HG02798 (cell line): ENCODE results near the gene PRKAG2.
A peak's percentile ranks its signal among the peaks of the same experiment; 100 is the strongest.

Source experiments
- ATAC-seq: cut with Tn5 transposase; IDR thresholded peaks from one replicate; pipeline ENCODE4 v1.9.1; 2021; ENCODE audit warnings: mild to moderate bottlenecking; ENCODE audit not compliant: unreplicated experiment, poor library complexity

PRKAG2 gene

DNA sequence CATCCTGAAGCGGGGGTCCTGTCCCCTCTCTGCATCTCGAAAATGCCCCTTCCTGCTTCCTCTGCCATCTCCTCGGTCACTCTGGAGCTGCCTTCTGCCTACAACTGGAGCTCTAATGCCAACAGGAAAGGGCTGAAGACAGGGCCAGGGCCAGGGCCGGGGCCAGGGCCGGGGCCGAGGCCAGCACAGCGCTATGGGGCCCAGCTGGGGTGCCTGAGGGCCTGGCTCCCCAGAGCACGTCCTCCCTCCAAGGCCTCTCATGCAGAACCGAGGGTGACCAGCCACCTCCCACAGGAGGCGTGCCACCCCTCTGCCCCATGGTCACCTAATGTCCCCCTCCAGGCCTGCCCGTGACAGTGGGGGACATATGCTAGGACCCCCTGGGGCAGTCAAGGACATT is 155.7 kb downstream of the PRKAG2 start:
- ATAC-seq, result no peak

DNA sequence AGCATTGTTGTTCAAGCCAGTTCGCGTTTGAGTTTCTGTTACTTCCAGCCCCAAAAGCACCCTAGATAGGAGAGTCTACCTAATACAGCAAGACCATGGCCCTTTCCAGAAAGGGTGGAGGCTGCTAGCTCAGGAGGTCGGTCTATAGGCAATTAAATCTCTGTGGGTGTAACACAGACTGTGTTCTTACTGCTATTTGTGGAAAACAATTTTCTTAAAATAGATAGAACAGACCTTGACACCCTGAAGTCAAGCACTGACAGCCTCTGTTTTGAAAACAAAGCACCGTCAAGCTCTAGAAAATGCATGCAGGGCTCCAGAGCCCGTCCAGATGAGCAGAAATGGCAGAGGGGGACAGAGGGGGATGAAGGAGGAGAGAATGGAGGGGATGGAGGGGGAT is 156.6 kb downstream of the PRKAG2 start:
- ATAC-seq, result no peak

GRCh38 chr7:151719897-151720242 is 157.0 kb downstream of the PRKAG2 start:
- no peak for ATAC-seq

DNA sequence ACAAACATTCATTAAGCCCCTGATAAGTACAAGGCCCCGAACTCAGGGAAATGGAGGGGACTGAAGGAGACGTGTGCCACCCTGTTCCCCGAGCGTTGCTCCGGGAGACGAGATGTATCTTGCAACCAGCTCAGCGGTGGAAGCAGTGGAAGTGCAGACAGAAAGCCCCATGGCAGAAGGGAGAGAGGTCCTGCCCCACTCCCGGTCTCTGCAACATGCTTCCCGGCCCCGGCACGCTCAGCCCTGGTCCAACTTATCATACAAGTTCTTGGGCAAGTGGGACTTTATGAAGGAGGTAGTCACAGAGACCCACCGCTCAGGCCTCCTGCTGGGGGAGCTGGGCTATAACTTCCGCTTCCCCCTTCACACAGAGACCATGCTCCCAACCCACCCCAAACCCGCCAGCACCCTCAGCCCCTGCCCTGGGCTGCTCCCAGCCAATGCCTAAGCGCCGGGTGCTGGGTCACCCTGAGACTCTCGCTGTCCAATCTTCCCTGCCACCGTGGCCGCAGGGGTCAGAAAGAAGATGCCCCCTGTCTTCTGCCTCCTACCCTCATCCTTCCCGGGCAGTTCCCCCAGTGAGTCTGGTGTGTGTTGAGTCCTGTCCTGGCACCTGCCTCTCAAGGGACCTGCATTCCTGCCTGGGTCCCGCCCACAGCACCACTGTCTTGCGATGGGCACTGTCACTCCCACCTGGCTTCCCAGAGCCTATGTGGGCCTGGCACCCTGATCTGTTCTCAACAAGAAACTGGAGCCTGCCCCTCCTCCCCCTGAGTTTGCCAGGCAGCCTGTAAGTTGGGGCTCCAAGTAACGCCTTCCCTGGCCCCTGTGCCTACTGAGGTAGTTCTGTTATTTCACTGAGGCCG is 157.7 kb downstream of the PRKAG2 start:
- ATAC-seq, result no peak

DNA sequence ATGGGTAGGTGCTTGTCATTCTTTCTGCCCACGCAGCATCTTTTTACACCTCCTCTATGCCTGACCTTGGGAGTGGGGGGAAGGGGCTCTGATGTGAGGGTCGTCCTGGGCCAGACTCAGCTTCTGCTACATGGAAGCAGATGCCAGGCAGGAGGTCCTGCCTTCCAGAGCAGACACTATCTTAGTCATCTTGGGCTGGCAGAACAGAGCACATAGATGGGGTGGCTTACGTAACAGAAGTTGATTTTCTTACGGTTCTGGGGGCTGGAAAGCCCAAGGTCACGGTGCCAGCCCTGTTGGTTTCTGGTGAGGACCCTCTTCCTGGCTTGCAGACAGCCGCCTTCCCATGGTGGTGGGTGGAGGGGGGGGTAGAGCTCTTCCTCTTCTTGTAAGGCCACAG is 159.0 kb downstream of the PRKAG2 start:
- no peak for ATAC-seq

GRCh38 chr7:151717415-151717814 is 159.5 kb downstream of the PRKAG2 start:
- ATAC-seq, result no peak

DNA sequence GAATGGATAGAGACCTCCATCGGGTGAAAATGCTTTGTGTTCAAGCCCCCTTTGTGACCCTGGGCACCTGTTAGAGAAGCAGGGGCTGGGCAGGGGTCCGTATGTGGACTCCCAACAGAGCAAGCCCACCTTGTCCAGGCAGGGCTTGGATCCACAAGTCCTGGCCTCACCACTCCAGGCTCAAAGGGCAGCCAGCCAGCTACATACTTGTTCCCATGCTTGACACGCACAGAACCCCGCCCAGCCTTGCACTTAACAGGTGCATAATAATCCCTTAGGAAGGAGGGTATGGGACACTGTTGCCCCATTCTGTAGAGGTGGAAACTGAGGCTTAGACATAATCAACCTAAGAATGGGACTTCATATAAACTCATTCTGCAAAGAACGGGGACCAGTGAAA is 160.6 kb downstream of the PRKAG2 start:
- no peak for ATAC-seq

- no peak for ATAC-seq
Measured at GRCh38 chr7:151715666-151716315, 161.1 kb downstream of the PRKAG2 start.

GRCh38 chr7:151714201-151714600 is 162.7 kb downstream of the PRKAG2 start:
- ATAC-seq, result no peak

DNA sequence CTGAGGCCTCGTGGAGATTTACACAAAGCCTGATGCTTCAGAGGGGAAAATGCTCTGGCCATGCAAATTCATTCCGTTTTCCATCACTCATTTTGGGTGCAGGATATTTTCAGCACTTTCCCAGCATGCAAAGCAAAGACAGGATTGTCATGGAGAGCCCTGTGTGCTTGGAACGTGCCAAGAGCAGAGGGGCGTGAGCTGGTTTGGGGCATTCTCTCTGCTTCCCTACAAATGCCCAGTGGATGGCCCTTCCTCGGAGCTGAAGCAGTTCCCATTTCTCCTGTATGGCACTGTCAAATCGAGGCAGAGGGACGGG is 164.1 kb downstream of the PRKAG2 start:
- ATAC-seq, result no peak

GRCh38 chr7:151711906-151712809 is 164.8 kb downstream of the PRKAG2 start:
- ATAC-seq, result peak; percentile 38

- ATAC-seq, result no peak
Measured at GRCh38 chr7:151711435-151711872, 165.5 kb downstream of the PRKAG2 start.

DNA sequence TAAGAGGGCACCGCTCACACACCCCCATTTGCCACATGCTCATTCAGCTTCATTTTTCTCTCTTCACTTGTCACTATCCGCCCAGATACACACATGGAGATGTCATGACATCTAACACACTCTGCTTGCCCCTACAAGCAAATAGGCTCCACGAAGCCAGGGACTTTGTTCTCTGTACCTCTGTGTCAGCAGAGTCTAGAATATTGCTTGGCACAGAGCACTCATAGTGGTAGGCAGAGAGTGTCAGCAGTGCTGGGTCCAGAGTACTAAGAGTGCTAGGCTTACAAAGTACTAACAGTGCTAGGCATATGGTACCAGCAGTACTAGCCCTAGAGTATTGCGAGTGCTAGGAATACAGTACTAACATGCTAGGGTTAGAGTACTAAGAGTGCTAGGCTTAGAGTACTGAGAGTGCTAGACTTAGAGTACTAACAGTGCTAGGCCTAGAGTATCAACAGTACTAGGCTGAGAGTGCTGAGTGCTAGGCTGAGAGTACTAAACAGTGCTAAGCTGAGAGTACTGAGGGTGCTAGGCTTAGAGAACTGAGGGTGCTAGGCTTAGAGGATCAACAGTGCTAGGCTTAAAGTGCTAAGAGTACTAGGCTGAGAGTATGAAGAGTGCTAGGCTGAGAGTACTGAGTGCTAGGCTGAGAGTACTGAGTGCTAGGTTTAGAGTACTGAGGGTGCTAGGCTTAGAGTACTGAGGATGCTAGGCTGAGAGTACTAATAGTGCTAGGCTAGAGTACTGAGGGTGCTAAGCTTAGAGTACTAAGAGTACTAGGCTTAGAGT is 166.1 kb downstream of the PRKAG2 start:
- no peak for ATAC-seq

DNA sequence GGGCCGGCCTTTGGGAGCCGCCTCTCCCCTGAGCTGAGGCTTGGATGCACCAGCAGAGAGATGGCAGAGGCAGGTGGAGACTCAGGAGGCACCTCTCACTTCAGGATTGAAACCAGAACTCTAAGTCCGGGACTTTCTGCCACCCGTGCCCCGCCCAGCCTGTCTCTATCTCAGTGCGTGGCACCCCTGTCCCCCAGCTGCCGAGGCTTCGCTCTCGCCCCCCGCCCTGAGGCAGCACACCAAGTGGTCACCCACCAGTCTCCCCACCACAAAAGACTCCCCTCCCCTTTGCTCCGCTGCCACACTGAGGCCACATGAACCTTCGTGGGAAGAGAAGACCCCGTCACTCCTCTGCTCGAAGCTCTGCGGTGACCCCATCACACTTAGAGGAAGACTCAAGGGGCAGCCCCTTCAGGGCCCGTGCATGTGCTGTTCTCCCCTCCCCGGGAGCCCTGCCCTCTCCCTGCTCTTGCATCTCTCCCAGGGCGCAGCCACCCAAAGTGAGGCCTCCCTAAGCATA is 166.7 kb downstream of the PRKAG2 start:
- ATAC-seq, result no peak

DNA sequence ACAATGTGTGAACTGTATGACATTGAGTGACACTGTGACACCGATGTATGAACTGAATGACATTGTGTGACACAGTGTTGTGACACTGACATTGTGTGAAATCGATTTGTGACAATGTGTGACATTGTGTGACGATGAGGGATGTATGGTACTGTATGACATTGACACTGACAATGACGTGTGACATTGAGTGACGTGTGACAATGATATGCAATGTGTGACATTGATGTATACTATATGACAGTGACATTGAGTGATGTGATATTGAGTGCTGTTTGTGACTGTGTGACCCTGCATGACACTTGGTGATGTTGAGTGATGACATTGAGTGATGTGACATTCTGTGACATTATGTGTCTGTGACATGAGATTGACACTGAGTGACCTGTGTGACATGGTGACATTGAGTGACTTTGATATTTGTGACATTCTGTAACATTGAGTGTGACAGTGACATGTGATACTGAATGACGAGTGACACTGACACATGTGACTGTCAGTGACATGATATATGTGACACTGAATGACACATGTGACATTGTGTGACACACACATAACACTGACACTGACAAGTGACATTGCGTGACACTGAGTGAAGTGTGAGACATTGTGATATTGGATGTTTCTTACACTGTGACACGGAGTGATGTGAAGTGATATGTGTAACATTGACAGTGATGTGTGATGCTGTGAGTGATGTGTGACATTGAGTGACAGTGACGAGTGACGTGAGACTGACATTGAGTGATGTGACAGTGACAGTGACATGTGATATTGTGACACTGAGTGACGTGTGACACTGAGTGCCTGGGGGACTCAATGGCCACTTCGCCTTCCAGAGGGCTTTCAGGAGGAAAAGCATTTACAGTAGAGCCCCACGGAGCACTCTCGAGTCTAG is 167.5 kb downstream of the PRKAG2 start:
- no peak for ATAC-seq

DNA sequence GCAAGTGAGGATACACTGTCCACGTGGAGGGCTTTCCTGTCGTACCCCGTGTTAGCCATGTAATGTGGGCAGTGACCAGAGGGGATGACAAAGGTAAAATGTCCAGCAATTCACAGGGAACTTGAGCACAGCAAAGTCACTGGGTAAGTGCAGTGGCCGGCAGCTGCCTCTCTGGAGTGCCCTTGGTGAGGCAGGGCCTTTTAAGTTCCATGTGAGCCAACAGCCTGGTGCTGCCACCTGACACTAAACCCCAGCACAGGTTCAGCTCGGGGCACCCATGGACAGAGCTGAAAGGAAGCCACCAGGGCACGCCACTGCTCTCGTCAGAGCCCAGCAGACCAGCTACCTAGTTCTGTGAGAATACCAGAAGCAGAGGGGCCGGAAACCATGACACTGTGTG is 168.3 kb downstream of the PRKAG2 start:
- ATAC-seq, result no peak

- no peak for ATAC-seq
Measured at GRCh38 chr7:151707757-151708156, 169.2 kb downstream of the PRKAG2 start.

DNA sequence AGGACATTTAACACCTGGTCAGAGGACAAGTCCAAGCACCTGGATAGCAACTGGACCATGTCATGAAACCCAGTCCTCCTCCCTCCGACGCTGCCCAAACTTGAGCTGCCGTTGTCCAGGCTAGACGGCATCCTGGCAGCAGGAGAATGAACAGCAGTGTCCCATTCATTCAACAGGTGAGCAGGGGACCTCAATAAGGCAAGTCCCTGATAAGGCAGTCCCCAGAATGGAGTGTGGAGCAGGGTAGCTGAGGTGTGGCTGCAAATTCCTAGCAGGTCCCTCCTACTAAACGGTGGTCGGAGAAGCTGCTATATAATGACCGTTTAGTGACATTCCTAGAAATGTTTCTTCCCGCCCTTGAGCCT is 169.8 kb downstream of the PRKAG2 start:
- no peak for ATAC-seq
